Measurements from ENCODE around the gene NAGA. TPM values are rescaled to one million over a fixed set of nuclear protein-coding genes. Genes with fewer than 3 reads are reported as not detected.

NAGA gene
- total RNA-seq, 4 donors from 2014 or later, result 26.2 to 40.9 (median 33.7) TPM

DNA sequence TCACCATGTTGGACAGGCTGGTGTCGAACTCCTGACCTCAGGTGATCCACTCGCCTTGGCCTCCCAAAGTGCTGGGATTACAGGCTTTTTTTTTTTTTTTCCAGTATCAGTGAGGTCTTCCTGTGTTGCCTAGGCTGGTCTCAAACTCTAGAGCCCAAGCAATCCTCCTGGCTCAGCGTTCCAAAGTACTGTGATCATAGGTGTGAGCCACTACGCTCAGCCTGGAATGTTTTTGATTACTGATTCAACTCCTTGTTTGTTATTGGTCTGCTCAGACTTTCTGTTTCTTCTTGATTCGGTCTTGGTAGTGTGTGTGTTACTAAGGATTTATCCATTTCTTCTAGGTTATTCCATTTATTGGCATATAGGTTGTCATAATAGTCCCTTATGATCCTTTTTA lies 31.3 kb downstream of the NAGA start:
- DNase-seq (ENCODE audit: extremely low spot score), result no peak
- Histone ChIP-seq H3K27ac (replicated peaks in 1 of 4) (no peak overlapping the region), H3K9me3 (peaks cover 0 to 6% (median 0%) of the 10 kb centered on the region in 4 donors), H3K4me1 (no peaks in the 10 kb centered on the region), H3K4me3 (no peak overlapping the region), H3K27me3 (no peaks in the 10 kb centered on the region), H3K36me3 (peaks cover 0 to 8% (median 2%) of the 10 kb centered on the region in 4 donors)
- no peak for TF ChIP-seq POLR2A (IDR thresholded peaks at IDR 0.05; ENCODE audit: low read depth)
- 95% methylated on average over 5 of the region's 5 CpGs for whole genome bisulfite sequencing
- intact Hi-C loops (cut with DNase I), result no loop called here

DNA sequence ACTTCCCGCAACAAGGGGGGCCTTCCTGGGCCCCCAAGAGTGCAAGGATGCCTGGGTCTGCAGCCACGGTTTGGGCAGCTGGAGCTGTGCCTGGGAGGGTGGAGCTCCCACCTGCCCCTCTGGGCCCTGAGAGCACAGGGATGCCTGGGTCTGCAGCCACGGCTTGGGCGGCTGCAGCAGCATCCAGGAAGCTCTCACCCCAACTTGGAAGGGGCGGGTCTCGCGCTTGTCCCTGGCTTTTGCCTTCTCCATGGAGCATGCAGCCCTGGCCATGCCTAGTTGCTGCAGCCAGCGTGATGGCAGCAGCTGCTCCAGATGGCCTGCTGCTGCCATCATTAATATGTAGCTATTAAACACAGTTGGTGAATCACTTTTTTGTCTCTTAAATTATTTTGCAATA lies 35.4 kb downstream of the NAGA start:
- Histone ChIP-seq H3K4me3 (no peak overlapping the region), H3K9me3 (no peaks in the 10 kb centered on the region), H3K4me1 (no peaks in the 10 kb centered on the region), H3K27ac (replicated peaks in 1 of 4) (no peak overlapping the region), H3K36me3 (no peaks in the 10 kb centered on the region), H3K27me3 (no peaks in the 10 kb centered on the region)
- DNase-seq (ENCODE audit: extremely low spot score), result no peak
- intact Hi-C loops (cut with DNase I), result no loop called here
- TF ChIP-seq POLR2A (IDR thresholded peaks at IDR 0.05; ENCODE audit: low read depth) (no peak), EP300 (IDR thresholded peaks at IDR 0.05) (no peak), POLR2AphosphoS5 (IDR thresholded peaks at IDR 0.05) (no peak)
- TF ChIP-seq, protein P1, sequence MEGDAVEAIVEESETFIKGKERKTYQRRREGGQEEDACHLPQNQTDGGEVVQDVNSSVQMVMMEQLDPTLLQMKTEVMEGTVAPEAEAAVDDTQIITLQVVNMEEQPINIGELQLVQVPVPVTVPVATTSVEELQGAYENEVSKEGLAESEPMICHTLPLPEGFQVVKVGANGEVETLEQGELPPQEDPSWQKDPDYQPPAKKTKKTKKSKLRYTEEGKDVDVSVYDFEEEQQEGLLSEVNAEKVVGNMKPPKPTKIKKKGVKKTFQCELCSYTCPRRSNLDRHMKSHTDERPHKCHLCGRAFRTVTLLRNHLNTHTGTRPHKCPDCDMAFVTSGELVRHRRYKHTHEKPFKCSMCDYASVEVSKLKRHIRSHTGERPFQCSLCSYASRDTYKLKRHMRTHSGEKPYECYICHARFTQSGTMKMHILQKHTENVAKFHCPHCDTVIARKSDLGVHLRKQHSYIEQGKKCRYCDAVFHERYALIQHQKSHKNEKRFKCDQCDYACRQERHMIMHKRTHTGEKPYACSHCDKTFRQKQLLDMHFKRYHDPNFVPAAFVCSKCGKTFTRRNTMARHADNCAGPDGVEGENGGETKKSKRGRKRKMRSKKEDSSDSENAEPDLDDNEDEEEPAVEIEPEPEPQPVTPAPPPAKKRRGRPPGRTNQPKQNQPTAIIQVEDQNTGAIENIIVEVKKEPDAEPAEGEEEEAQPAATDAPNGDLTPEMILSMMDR (IDR thresholded peaks at IDR 0.05), result no peak
- 77% methylated on average over 7 of the region's 8 CpGs for WGBS

- no peaks in the 10 kb centered on the region for H3K9me3 ChIP-seq
- TF ChIP-seq POLR2A (IDR thresholded peaks at IDR 0.05; ENCODE audit: low read depth) (no peak), EP300 (IDR thresholded peaks at IDR 0.05) (no peak)
- H3K36me3 ChIP-seq, result no peaks in the 10 kb centered on the region
- H3K4me3 ChIP-seq, result no peak overlapping the region
- intact Hi-C loops (cut with DNase I), result no loop called here
- 100% methylated on average over 3 of the region's 5 CpGs for WGBS
- no peak overlapping the region for H3K27ac ChIP-seq (replicated peaks in 1 of 4)
- no peak for DNase-seq (ENCODE audit: extremely low spot score)
- no peaks in the 10 kb centered on the region for H3K4me1 ChIP-seq
- H3K27me3 ChIP-seq, result no peaks in the 10 kb centered on the region
Observed at GRCh38 chr22:42033263-42034181, 37.1 kb downstream of the NAGA start.

DNA sequence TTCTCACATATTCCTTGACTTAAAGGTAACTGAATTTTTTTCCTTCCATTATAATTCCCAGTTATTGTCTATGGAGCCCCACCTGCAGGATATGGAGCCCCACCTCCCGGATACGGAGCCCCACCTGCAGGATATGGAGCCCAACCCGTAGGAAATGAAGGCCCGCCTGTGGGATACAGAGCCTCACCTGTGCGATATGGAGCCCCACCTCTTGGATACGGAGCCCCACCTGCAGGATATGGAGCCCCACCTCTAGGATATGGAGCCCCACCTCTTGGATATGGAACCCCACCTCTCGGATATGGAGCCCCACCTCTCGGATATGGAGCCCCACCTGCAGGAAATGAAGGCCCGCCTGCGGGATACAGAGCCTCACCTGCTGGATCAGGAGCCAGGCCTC lies 43.9 kb downstream of the NAGA start:
- H3K27ac ChIP-seq (replicated peaks in 1 of 4), result no peak overlapping the region
- H3K9me3 ChIP-seq, result no peaks in the 10 kb centered on the region
- no peaks in the 10 kb centered on the region for H3K36me3 ChIP-seq
- DNase-seq (ENCODE audit: extremely low spot score), result no peak
- 96% methylated on average over 6 of the region's 10 CpGs for WGBS
- H3K27me3 ChIP-seq, result no peaks in the 10 kb centered on the region
- intact Hi-C loops (cut with DNase I), result no loop called here
- H3K4me3 ChIP-seq, result no peak overlapping the region
- TF ChIP-seq EP300 (IDR thresholded peaks at IDR 0.05), result no peak
- no peak for TF ChIP-seq POLR2AphosphoS5 (IDR thresholded peaks at IDR 0.05)
- TF ChIP-seq POLR2A (IDR thresholded peaks at IDR 0.05; ENCODE audit: low read depth), result no peak
- TF ChIP-seq, protein P1 (IDR thresholded peaks at IDR 0.05), result no peak
- no peaks in the 10 kb centered on the region for H3K4me1 ChIP-seq

GRCh38 chr22:42025421-42025820 lies 45.2 kb downstream of the NAGA start:
- no peaks in the 10 kb centered on the region for H3K9me3 ChIP-seq

More at GRCh38 chr22:42025421-42025820, 45.2 kb downstream of the NAGA start:
- Histone ChIP-seq H3K4me1 (no peaks in the 10 kb centered on the region), H3K4me3 (no peak overlapping the region), H3K27me3 (no peaks in the 10 kb centered on the region), H3K36me3 (no peaks in the 10 kb centered on the region), H3K27ac (replicated peaks in 1 of 4) (no peak overlapping the region)
- intact Hi-C loops (cut with DNase I), result no loop called here
- whole genome bisulfite sequencing, result 55% methylated on average over 1 of the region's 1 CpG
- no peak for DNase-seq (ENCODE audit: extremely low spot score)
- TF ChIP-seq EP300 (IDR thresholded peaks at IDR 0.05), result no peak
- no peak for TF ChIP-seq POLR2A (IDR thresholded peaks at IDR 0.05; ENCODE audit: low read depth)
- TF ChIP-seq, protein P1 (IDR thresholded peaks at IDR 0.05), result no peak
- TF ChIP-seq POLR2AphosphoS5 (IDR thresholded peaks at IDR 0.05), result no peak

All from esophagus muscularis mucosa (tissue), 4 donors.